IMR-90 (cell line): ENCODE data around the gene HFE. TPM values are rescaled to one million over a fixed set of nuclear protein-coding genes. Genes with fewer than 3 reads are reported as not detected.
A peak's percentile ranks its signal among the peaks of the same experiment; 100 is the strongest.

ENCODE experiments used
- ATAC-seq: fragments of 200-7000 bp; cut with Tn5 transposase; 2 replicates; pipeline ENCODE4 v1.9.1; 2020; ENCODE audit warnings: low read depth, mild to moderate bottlenecking, moderate library complexity
- Bru-seq: library from RNA; stranded (reverse); fragments of 400-500 nt; gene quantifications from one replicate; lab custom pipeline; 2021; lab: Mats Ljungman, UMichigan
- BruChase-seq, 2 experiments: library from RNA; stranded (reverse); fragments of 400-500 nt; gene quantifications; one replicate each; lab custom pipeline; 2021; lab: Mats Ljungman, UMichigan
- BruUV-seq: library from RNA; stranded (reverse); fragments of 400-500 nt; replicated peaks from 2 replicates; lab custom pipeline; 2021; lab: Mats Ljungman, UMichigan
- CTCF ChIA-PET: fragments of 300-600 bp; formaldehyde crosslinking; extraction: SDS; loops from one replicate; lab custom pipeline; 2021; ENCODE audit warnings: antibody characterized with exemption; lab: Yijun Ruan, JAX
- POLR2A ChIA-PET: fragments of 300-600 bp; sonication (Branson Sonifier 250); formaldehyde crosslinking; loops from one replicate; lab custom pipeline; 2022; ENCODE audit warnings: antibody characterized with exemption; ENCODE audit not compliant: unreplicated experiment; lab: Charles Lee
- DNase-seq: peaks from one replicate; pipeline ENCODE4 v3.0.0; 2013
- H2AFZ ChIP-seq: replicated peaks from 2 replicates; pipeline ENCODE3; 2013; ENCODE audit warnings: low read length, mild to moderate bottlenecking; ENCODE audit not compliant: poor library complexity
- H2AK5ac ChIP-seq: 2 replicates; pipeline ENCODE4 v1.6.1; 2013; ENCODE audit warnings: low read depth, low read length, inconsistent platforms
- H2AK9ac ChIP-seq: replicated peaks from 2 replicates; pipeline ENCODE3; 2013; ENCODE audit warnings: mild to moderate bottlenecking, low read depth, low read length, moderate library complexity; ENCODE audit not compliant: poor library complexity
- H2BK120ac ChIP-seq: 2 replicates; pipeline ENCODE4 v1.6.1; 2013; ENCODE audit warnings: low read depth, low read length, inconsistent platforms
- H2BK15ac ChIP-seq: 3 replicates; pipeline ENCODE4 v1.6.1; 2013; ENCODE audit warnings: low read depth, low read length, inconsistent platforms
- H2BK20ac ChIP-seq: 2 replicates; pipeline ENCODE4 v1.6.1; 2013; ENCODE audit warnings: low read depth, mild to moderate bottlenecking, inconsistent platforms, low read length, moderate library complexity
- H2BK5ac ChIP-seq: 2 replicates; pipeline ENCODE4 v1.6.1; 2013; ENCODE audit warnings: mild to moderate bottlenecking, low read depth, low read length, inconsistent platforms; ENCODE audit not compliant: poor library complexity, severe bottlenecking
- H3K14ac ChIP-seq: replicated peaks from 2 replicates; pipeline ENCODE4 v1.6.1; 2013; ENCODE audit warnings: low read depth, low read length, inconsistent platforms
- H3K18ac ChIP-seq: 2 replicates; pipeline ENCODE4 v1.6.1; 2013; ENCODE audit warnings: low read depth, low read length, control low read depth
- H3K23ac ChIP-seq: 2 replicates; pipeline ENCODE4 v1.6.1; 2013; ENCODE audit warnings: low read depth, low read length, inconsistent platforms
- H3K27ac ChIP-seq: 2 replicates; pipeline ENCODE4 v1.5.1; 2013; ENCODE audit warnings: mild to moderate bottlenecking, control low read depth, low read length; ENCODE audit not compliant: insufficient read depth
- H3K27me3 ChIP-seq: 2 replicates; pipeline ENCODE4 v1.6.1; 2013; ENCODE audit warnings: low read length; ENCODE audit not compliant: control insufficient read depth, insufficient read depth
- H3K36me3 ChIP-seq: 2 replicates; pipeline ENCODE4 v1.6.1; 2013; ENCODE audit warnings: low read length, mixed read lengths; ENCODE audit not compliant: control insufficient read depth, insufficient read depth
- H3K4ac ChIP-seq: 2 replicates; pipeline ENCODE4 v1.6.1; 2013; ENCODE audit warnings: low read depth, low read length, inconsistent platforms
- H3K4me1 ChIP-seq: 2 replicates; pipeline ENCODE4 v1.6.1; 2013; ENCODE audit warnings: low read length, mixed read lengths; ENCODE audit not compliant: control insufficient read depth, insufficient read depth
- H3K4me2 ChIP-seq: 2 replicates; pipeline ENCODE4 v1.6.1; 2013; ENCODE audit warnings: low read depth, mild to moderate bottlenecking, control low read depth, low read length, moderate library complexity
- H3K4me3 ChIP-seq: 2 replicates; pipeline ENCODE4 v1.5.1; 2013; ENCODE audit warnings: low read depth, mild to moderate bottlenecking, control low read depth, low read length, moderate library complexity; ENCODE audit not compliant: insufficient read depth
- H3K56ac ChIP-seq: 2 replicates; pipeline ENCODE4 v1.6.1; 2013; ENCODE audit warnings: low read length, inconsistent platforms; ENCODE audit not compliant: insufficient read depth; ENCODE audit errors: extremely low read depth
- H3K79me1 ChIP-seq, 2 experiments: 2 replicates each; pipeline ENCODE4 v1.6.1; 2013; ENCODE audit warnings: low read length in 2 of 2, inconsistent platforms in 1 of 2, low read depth in 1 of 2
- H3K9ac ChIP-seq: 2 replicates; pipeline ENCODE4 v1.6.1; 2013; ENCODE audit warnings: low read depth, low read length, control low read depth
- H3K9me1 ChIP-seq: 2 replicates; pipeline ENCODE4 v1.6.1; 2013; ENCODE audit warnings: low read length, inconsistent platforms; ENCODE audit not compliant: insufficient read depth
- H3K9me3 ChIP-seq: 2 replicates; pipeline ENCODE4 v1.6.1; 2013; ENCODE audit warnings: low read length; ENCODE audit not compliant: control insufficient read depth, insufficient read depth
- H4K20me1 ChIP-seq: 2 replicates; pipeline ENCODE4 v1.6.1; 2013; ENCODE audit warnings: low read length, inconsistent platforms; ENCODE audit not compliant: insufficient read depth
- H4K5ac ChIP-seq: 2 replicates; pipeline ENCODE4 v1.6.1; 2013; ENCODE audit warnings: mild to moderate bottlenecking, low read depth, low read length, control low read depth
- H4K8ac ChIP-seq, 2 experiments: 2 replicates each; pipeline ENCODE4 v1.6.1; 2013; ENCODE audit warnings: low read depth in 2 of 2, low read length in 2 of 2, control low read depth in 1 of 2, inconsistent platforms in 1 of 2
- H4K91ac ChIP-seq: 2 replicates; pipeline ENCODE4 v1.6.1; 2013; ENCODE audit warnings: low read depth, low read length, inconsistent platforms; ENCODE audit not compliant: insufficient read depth
- MAFK ChIP-seq: IDR thresholded peaks from 2 replicates; pipeline ENCODE4 v1.6.1; 2012; ENCODE audit warnings: low read depth, low read length, improper control_type of control experiment
- MAZ ChIP-seq: IDR thresholded peaks from 2 replicates; pipeline ENCODE4 v1.6.1; 2012; ENCODE audit warnings: low read depth, mild to moderate bottlenecking, low read length, improper control_type of control experiment, moderate library complexity, borderline replicate concordance
- WGBS, 2 experiments: methylation state at CpG; one replicate each; pipeline versions ENCODE4 v1.1.5 to v1.1.7; 2013; ENCODE audit warnings: missing lambda C conversion rate in 2 of 2; ENCODE audit not compliant: insufficient read length in 1 of 2; ENCODE audit errors: extremely low coverage in 2 of 2; 5-methylcytosine and 5-hydroxymethylcytosine counted together
- dilution Hi-C: fragments of 300-500 bp; cut with HindIII; formaldehyde crosslinking; loops from one replicate; pipeline ENCODE4 v1.14.3; 2018; ENCODE audit warnings: low sequenced_read_pairs; ENCODE audit not compliant: unreplicated experiment
- in situ Hi-C: fragments of 300-500 bp; cut with MboI; formaldehyde crosslinking; loops from 3 replicates; pipeline ENCODE4 v1.14.3; 2019; ENCODE audit warnings: low sequenced_read_pairs, inconsistent platforms, mixed read lengths
- intact Hi-C: fragments of 100-400 bp; cut with micrococcal nuclease; formaldehyde crosslinking; loops from 2 replicates; pipeline ENCODE4 v1.10.0; 2022
- long read RNA-seq: library from polyadenylated mRNA; unstranded; transcript quantifications from one replicate; pipeline ENCODE4 v2.0.0, GENCODE V29; 2021; ENCODE audit not compliant: unreplicated experiment
- polyA plus RNA-seq, 3 experiments: library from polyadenylated mRNA; depleted of rRNA; stranded (reverse); fragments of >200 nt; gene quantifications; 2 replicates each; pipeline ENCODE4 v1.2.3, GENCODE V29; 2012; ENCODE audit warnings: low replicate concordance in 1 of 3
- total RNA-seq: library from RNA; depleted of rRNA; stranded (reverse); fragments of >200 nt; gene quantifications from 2 replicates; pipeline ENCODE4 v1.2.3, GENCODE V29; 2012; rRNA removed

The HFE gene, protein sequence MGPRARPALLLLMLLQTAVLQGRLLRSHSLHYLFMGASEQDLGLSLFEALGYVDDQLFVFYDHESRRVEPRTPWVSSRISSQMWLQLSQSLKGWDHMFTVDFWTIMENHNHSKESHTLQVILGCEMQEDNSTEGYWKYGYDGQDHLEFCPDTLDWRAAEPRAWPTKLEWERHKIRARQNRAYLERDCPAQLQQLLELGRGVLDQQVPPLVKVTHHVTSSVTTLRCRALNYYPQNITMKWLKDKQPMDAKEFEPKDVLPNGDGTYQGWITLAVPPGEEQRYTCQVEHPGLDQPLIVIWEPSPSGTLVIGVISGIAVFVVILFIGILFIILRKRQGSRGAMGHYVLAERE
- total RNA-seq (13.6 and 14.9 TPM in 2 replicates), polyA plus RNA-seq (2012; rRNA removed) (11.7 and 15.7 TPM in 2 replicates), Bru-seq, nascent RNA (percentile 54 among the genes with signal in this experiment), BruChase-seq, experiment 1, labeled RNA remaining after a 6-hour chase (percentile 60 among the genes with signal in this experiment), BruChase-seq, experiment 2, labeled RNA remaining after a 2-hour chase (percentile 58 among the genes with signal in this experiment)
- polyA plus RNA-seq (2012; cell fraction: cytosol; rRNA removed), result 9.0 and 14.0 TPM in 2 replicates
- polyA plus RNA-seq (2012; cell fraction: nucleus; rRNA removed; ENCODE audit: low replicate concordance), result 8.4 and 16.6 TPM in 2 replicates
- long read RNA-seq, full-length matches to known transcripts, result 2 of 2 reads
- long read RNA-seq, partial matches to known transcripts, result 0 of 2 reads
- long read RNA-seq, other reads (novel, unspliced or antisense), result 0 of 2 reads

- Histone ChIP-seq H3K27ac (peak within 1 kb of the TSS; percentile 66), H4K5ac (peak within 1 kb of the TSS; percentile 86), H2BK5ac (peak within 1 kb of the TSS; percentile 76), H2AFZ (peak within 1 kb of the TSS; percentile 93), H3K56ac (peak within 1 kb of the TSS; percentile 85), H3K14ac (peak within 1 kb of the TSS; percentile 91), H2BK120ac (peak within 1 kb of the TSS; percentile 80), H3K4me2 (peak within 1 kb of the TSS; percentile 90), H2BK20ac (peak within 1 kb of the TSS; percentile 57; the same call in 1 of the 2 replicates), H2BK15ac (peak within 1 kb of the TSS; percentile 54; the same call in 2 of the 3 replicates), H3K4me3 (peak within 1 kb of the TSS; percentile 71), H3K4me1 (peaks cover 5% of the 10 kb centered on the region), H2AK5ac (no peak within 1 kb of the TSS), H4K8ac (peak within 1 kb of the TSS; percentile 82 to 97), H3K9ac (peak within 1 kb of the TSS; percentile 81), H3K9me1 (peaks cover 12% of the 10 kb centered on the region), H3K36me3 (no peaks in the 10 kb centered on the region), H4K20me1 (no peaks in the 10 kb centered on the region), H3K4ac (peak within 1 kb of the TSS; percentile 95), H3K27me3 (no peaks in the 10 kb centered on the region), H3K9me3 (no peaks in the 10 kb centered on the region), H4K91ac (peak within 1 kb of the TSS; percentile 90), H3K23ac (peak within 1 kb of the TSS; percentile 96), H2AK9ac (peak within 1 kb of the TSS; percentile 97), H3K79me1 (peaks cover 5 to 29% of the 10 kb centered on the region in 2 experiments), H3K18ac (peak within 1 kb of the TSS; percentile 73)
- TF ChIP-seq MAZ (peak; percentile 14; the same call in 1 of the 2 replicates), MAFK (no peak)
- dilution Hi-C loops (no loop called here), intact Hi-C loops (no loop called here), in situ Hi-C loops (no loop called here)
- WGBS, 2 experiments, result 1% methylated on average over 14 of the region's 41 CpGs; no CpG with 5 or more reads in 1 of the 2 experiments
- DNase-seq (peak; percentile 68), ATAC-seq (peak; percentile 86)
- no TSS peak for BruUV-seq
- ChIA-PET CTCF (interaction anchor here (0.6 to 2.2 kb wide), 6 partner anchors 10 to 31 kb away, joined by 3 to 9 read pairs (median 3); a partner anchor contains a TSS), POLR2A (interaction anchor here (0.8 kb wide), 1 partner anchor 36 kb away, joined by 3 read pairs; a partner anchor contains a TSS)
Measured at GRCh38 chr6:26087284-26088115, at the start of gene HFE. Gene HFE, plus strand, starts transcription at chr6:26087429. Its CDS starts 12 bp downstream, at chr6:26087441.
